ENCODE results near the gene AGPAT4. TPM values are rescaled to one million over a fixed set of nuclear protein-coding genes. Genes with fewer than 3 reads are reported as not detected.

Gene AGPAT4
- total RNA-seq, 1 donor from 2014 or later, result 24.4 TPM

GRCh38 chr6:161142957-161143296 is 130.9 kb downstream of the AGPAT4 start:
- no peak for DNase-seq (ENCODE audit: extremely low spot score, unreplicated experiment)
- Mint-ChIP-seq H3K36me3 (peaks cover 15% of the 10 kb centered on the region), H3K4me1 (ENCODE audit: unreplicated experiment) (no peaks in the 10 kb centered on the region), H3K9me3 (no peaks in the 10 kb centered on the region), H3K27me3 (no peaks in the 10 kb centered on the region), H3K27ac (no peak overlapping the region), H3K4me3 (no peak overlapping the region)
- no peak for TF ChIP-seq CTCF (conservative IDR thresholded peaks at IDR 0.05)

- no peak overlapping the region for H3K27ac Mint-ChIP-seq
Observed at GRCh38 chr6:161141173-161141572, 132.7 kb downstream of the AGPAT4 start.

GRCh38 chr6:161140554-161140875 is 133.3 kb downstream of the AGPAT4 start:
- H3K36me3 Mint-ChIP-seq, result peaks cover 23% of the 10 kb centered on the region
- no peaks in the 10 kb centered on the region for H3K4me1 Mint-ChIP-seq (ENCODE audit: unreplicated experiment)
- no peak for DNase-seq (ENCODE audit: extremely low spot score, unreplicated experiment)
- H3K4me3 Mint-ChIP-seq, result no peak overlapping the region
- no peak overlapping the region for H3K27ac Mint-ChIP-seq
- no peaks in the 10 kb centered on the region for H3K9me3 Mint-ChIP-seq
- no peak for TF ChIP-seq CTCF (conservative IDR thresholded peaks at IDR 0.05)
- no peaks in the 10 kb centered on the region for H3K27me3 Mint-ChIP-seq

More at GRCh38 chr6:161141173-161141572, 132.7 kb downstream of the AGPAT4 start:
- DNase-seq (ENCODE audit: extremely low spot score, unreplicated experiment), result no peak
- Mint-ChIP-seq H3K9me3 (no peaks in the 10 kb centered on the region), H3K27me3 (no peaks in the 10 kb centered on the region), H3K4me3 (no peak overlapping the region), H3K4me1 (ENCODE audit: unreplicated experiment) (no peaks in the 10 kb centered on the region), H3K36me3 (peaks cover 20% of the 10 kb centered on the region)
- TF ChIP-seq CTCF (conservative IDR thresholded peaks at IDR 0.05), result no peak

GRCh38 chr6:161139766-161140553 is 133.9 kb downstream of the AGPAT4 start:
- Mint-ChIP-seq H3K36me3 (peaks cover 27% of the 10 kb centered on the region), H3K4me3 (no peak overlapping the region), H3K9me3 (no peaks in the 10 kb centered on the region), H3K4me1 (ENCODE audit: unreplicated experiment) (peaks cover 4% of the 10 kb centered on the region), H3K27me3 (no peaks in the 10 kb centered on the region), H3K27ac (no peak overlapping the region)
- no peak for DNase-seq (ENCODE audit: extremely low spot score, unreplicated experiment)
- no peak for TF ChIP-seq CTCF (conservative IDR thresholded peaks at IDR 0.05)

- DNase-seq (ENCODE audit: extremely low spot score, unreplicated experiment), result no peak
- H3K4me1 Mint-ChIP-seq (ENCODE audit: unreplicated experiment), result peaks cover 6% of the 10 kb centered on the region
- H3K4me3 Mint-ChIP-seq, result no peak overlapping the region
- no peak overlapping the region for H3K27ac Mint-ChIP-seq
- peaks cover 30% of the 10 kb centered on the region for H3K36me3 Mint-ChIP-seq
- TF ChIP-seq CTCF (conservative IDR thresholded peaks at IDR 0.05), result no peak
- H3K9me3 Mint-ChIP-seq, result no peaks in the 10 kb centered on the region
- no peaks in the 10 kb centered on the region for H3K27me3 Mint-ChIP-seq
Observed at GRCh38 chr6:161139304-161139765, 134.5 kb downstream of the AGPAT4 start.
